Naive thymus-derived CD4-positive, alpha-beta T cell (primary cell): ENCODE data around the gene RELT. TPM values are rescaled to one million over a fixed set of nuclear protein-coding genes. Genes with fewer than 3 reads are reported as not detected.

Experiments
- ATAC-seq: fragments of 150-1000 bp; cut with Tn5 transposase; 2 replicates; pipeline ENCODE4 v1.10.0; 2021; ENCODE audit warnings: mild to moderate bottlenecking, moderate library complexity
- CTCF ChIA-PET: fragments of 350-600 bp; sonication (Branson Sonifier 250); formaldehyde crosslinking; loops from one replicate; lab custom pipeline; 2021; ENCODE audit warnings: antibody characterized with exemption; lab: Charles Lee
- POLR2A ChIA-PET: fragments of 350-600 bp; sonication (Branson Sonifier 250); formaldehyde crosslinking; loops from one replicate; lab custom pipeline; 2021; ENCODE audit warnings: antibody characterized with exemption, inconsistent platforms; lab: Charles Lee
- DNase-seq, 9 donors: peaks; one replicate each; pipeline versions ENCODE4 v3.0.0 to v3.0.0-alpha.2; 2020 to 2022; ENCODE audit warnings: mixed read lengths in 1 of 9
- H3K27ac ChIP-seq: one replicate; pipeline ENCODE4 v1.7.0; 2013; ENCODE audit warnings: mild to moderate bottlenecking, low read depth, low read length, moderate library complexity
- H3K27me3 ChIP-seq, 2 donors: one replicate each; pipeline ENCODE4 v1.7.0; 2013; ENCODE audit warnings: low read length in 2 of 2, mild to moderate bottlenecking in 2 of 2, moderate library complexity in 2 of 2; ENCODE audit not compliant: control insufficient read depth in 2 of 2, insufficient read depth in 2 of 2
- H3K36me3 ChIP-seq, 3 experiments: 1 replicate in 2 of 3; 2 replicates in 1 of 3; pipeline ENCODE4 v1.7.0; 2013; ENCODE audit warnings: low read length in 3 of 3, mild to moderate bottlenecking in 3 of 3, moderate library complexity in 1 of 3; ENCODE audit not compliant: insufficient read depth in 3 of 3, control insufficient read depth in 2 of 3
- H3K4me1 ChIP-seq, 2 donors: one replicate each; pipeline ENCODE4 v1.7.0; 2013; ENCODE audit warnings: low read length in 2 of 2, mild to moderate bottlenecking in 2 of 2, moderate library complexity in 1 of 2; ENCODE audit not compliant: control insufficient read depth in 2 of 2, insufficient read depth in 2 of 2
- H3K4me3 ChIP-seq: 2 replicates; pipeline ENCODE4 v1.7.0; 2013; ENCODE audit warnings: mild to moderate bottlenecking, low read length
- H3K9me3 ChIP-seq, 3 experiments: 1 replicate in 2 of 3; 2 replicates in 1 of 3; pipeline ENCODE4 v1.7.0; 2013; ENCODE audit warnings: low read length in 3 of 3; ENCODE audit not compliant: control insufficient read depth in 2 of 3
- H3K27ac Mint-ChIP-seq, 9 donors: one replicate each; pipeline ENCODE4 v1.8.0; 2020 to 2022; ENCODE audit warnings: mixed read lengths in 9 of 9, mild to moderate bottlenecking in 8 of 9, moderate library complexity in 5 of 9, inconsistent platforms in 2 of 9
- H3K27me3 Mint-ChIP-seq, 5 donors: one replicate each; pipeline ENCODE4 v1.8.0; 2021 to 2022; ENCODE audit warnings: mixed read lengths in 5 of 5, mild to moderate bottlenecking in 1 of 5
- H3K36me3 Mint-ChIP-seq, 5 donors: one replicate each; pipeline ENCODE4 v1.8.0; 2020 to 2022; ENCODE audit warnings: mixed read lengths in 5 of 5, mild to moderate bottlenecking in 3 of 5, inconsistent platforms in 1 of 5
- H3K4me1 Mint-ChIP-seq, 7 donors: one replicate each; pipeline ENCODE4 v1.8.0; 2020 to 2022; ENCODE audit warnings: mixed read lengths in 7 of 7, mild to moderate bottlenecking in 3 of 7, inconsistent platforms in 1 of 7
- H3K4me3 Mint-ChIP-seq, 10 donors: one replicate each; pipeline ENCODE4 v1.8.0; 2020 to 2022; ENCODE audit warnings: mild to moderate bottlenecking in 10 of 10, mixed read lengths in 10 of 10, moderate library complexity in 6 of 10, inconsistent platforms in 2 of 10
- H3K9me3 Mint-ChIP-seq, 11 donors: one replicate each; pipeline ENCODE4 v1.8.0; 2020 to 2022; ENCODE audit warnings: mixed read lengths in 11 of 11, mild to moderate bottlenecking in 4 of 11, inconsistent platforms in 1 of 11, moderate library complexity in 1 of 11
- intact Hi-C, 2 donors: fragments of 100-400 bp; cut with micrococcal nuclease; formaldehyde crosslinking; loops; one replicate each; pipeline ENCODE4 v1.15.1; 2023
- polyA plus RNA-seq, 2 donors: library from polyadenylated mRNA; unstranded; fragments of 300-500 nt; fragmentation: Illumina TruSeq; gene quantifications; one replicate each; pipeline ENCODE4 v1.2.3, GENCODE V29; 2021
- total RNA-seq, 6 experiments: library from RNA in 5 of 6; stranded (reverse) in 5 of 6; gene quantifications; 1 replicate in 5 of 6; 2 replicates in 1 of 6; pipeline ENCODE4 v1.2.3 and lab custom pipeline; 2021 to 2026

RELT gene
- total and polyA plus RNA-seq, 7 experiments from 2014 or later: 2.0 to 275 (median 12.0) TPM

DNA sequence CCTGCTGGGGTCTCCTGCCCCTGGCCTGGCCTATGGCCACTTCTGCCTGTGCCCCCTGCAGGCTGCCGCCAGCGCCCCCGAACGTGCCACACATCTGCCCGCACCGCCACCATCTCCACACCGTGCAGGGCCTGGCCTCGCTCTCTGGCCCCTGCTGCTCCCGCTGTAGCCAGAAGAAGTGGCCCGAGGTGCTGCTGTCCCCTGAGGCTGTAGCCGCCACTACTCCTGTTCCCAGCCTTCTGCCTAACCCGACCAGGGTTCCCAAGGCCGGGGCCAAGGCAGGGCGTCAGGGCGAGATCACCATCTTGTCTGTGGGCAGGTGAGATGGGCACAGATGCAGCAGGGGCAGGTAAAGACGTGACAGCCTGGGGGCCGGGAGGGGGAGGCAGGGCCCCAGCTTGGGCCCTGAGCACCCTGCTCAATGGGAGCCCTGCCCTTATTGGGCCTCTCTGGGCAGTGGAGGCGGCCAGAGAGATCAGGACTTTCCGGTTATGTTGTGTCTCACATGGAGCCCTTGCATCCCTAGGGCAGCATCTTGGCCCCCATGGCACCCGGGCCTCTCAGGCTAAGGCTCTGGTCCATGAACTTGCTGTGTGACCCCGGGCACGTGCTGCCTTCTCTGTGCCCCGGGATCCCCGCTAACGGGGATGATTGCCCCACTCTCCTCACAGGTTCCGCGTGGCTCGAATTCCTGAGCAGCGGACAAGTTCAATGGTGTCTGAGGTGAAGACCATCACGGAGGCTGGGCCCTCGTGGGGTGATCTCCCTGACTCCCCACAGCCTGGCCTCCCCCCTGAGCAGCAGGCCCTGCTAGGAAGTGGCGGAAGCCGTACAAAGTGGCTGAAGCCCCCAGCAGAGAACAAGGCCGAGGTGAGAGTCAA, 18.5 kb downstream of the RELT start:
- Mint-ChIP-seq H3K4me3 (no peak overlapping the region), H3K4me1 (peaks cover 0 to 14% (median 3%) of the 10 kb centered on the region in 7 donors), H3K27ac (peak overlapping the region in 2 of 9 donors; percentile 13 to 52), H3K9me3 (peaks cover 0 to 1% (median 0%) of the 10 kb centered on the region in 11 donors), H3K27me3 (no peaks in the 10 kb centered on the region), H3K36me3 (peaks cover 0 to 4% (median 0%) of the 10 kb centered on the region in 5 donors)
- intact Hi-C loops: no loop called here
- ChIA-PET CTCF (interaction anchor here (1.8 to 16.0 kb wide), 2 partner anchors 43 to 266 kb away, joined by 9 to 205 read pairs; no protein-coding TSS in a partner anchor), POLR2A (interaction anchor here (1.5 to 1.9 kb wide), 2 partner anchors 35 to 44 kb away, joined by 7 read pairs; no protein-coding TSS in a partner anchor)
- H3K27me3 ChIP-seq: no peaks in the 10 kb centered on the region
- no peak overlapping the region for H3K27ac ChIP-seq
- DNase-seq (peak in 1 of 9 donors; percentile 9), ATAC-seq (no peak)
- H3K4me1 ChIP-seq: no peaks in the 10 kb centered on the region
- no peaks in the 10 kb centered on the region for H3K9me3 ChIP-seq
- no peak overlapping the region for H3K4me3 ChIP-seq
- H3K36me3 ChIP-seq: peaks cover 0 to 35% (median 3%) of the 10 kb centered on the region in 3 experiments

DNA sequence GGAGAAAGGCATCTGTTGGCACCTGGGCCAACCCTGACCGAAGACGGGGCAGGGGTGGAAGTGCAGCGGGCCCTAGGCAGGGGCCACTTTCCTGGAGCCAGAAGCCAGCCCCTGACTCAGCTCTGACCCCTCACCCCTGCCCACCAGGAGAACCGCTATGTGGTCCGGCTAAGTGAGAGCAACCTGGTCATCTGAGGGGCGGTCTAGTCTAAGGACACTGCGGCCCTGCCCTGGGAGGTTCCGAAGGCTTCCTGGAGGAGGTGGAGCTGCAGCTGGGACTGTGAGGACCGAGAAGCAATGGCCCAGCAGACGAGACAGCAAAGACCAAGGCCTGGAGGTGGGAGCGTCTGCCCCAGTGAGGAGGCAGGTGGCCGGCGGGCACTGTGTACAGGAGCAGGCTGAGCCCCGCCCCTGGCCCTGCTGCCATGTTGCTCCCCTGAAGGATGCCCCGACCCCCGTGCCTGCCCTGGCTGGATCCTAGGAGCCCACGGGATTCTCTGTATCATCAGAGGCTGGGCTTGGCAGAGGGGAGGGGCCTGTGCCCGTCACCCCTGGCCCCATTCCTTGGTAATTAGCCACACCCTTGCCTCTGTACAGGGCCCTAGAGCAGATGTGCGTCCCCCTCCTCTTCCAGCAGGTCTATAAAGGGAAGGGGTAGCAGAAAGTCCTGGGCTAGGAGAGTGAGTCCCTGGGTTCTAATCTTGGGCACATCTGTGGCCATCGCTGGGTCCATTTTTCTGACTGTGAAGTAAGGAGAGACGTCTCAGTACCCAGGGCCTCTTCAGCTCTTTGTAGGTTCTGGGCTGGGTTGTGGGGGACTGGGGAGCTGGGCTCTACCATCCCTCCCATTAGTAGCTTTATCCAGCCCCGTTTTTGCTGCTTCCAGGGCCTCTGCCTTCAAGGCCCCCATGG, 19.4 kb downstream of the RELT start:
- peak in 1 of 9 donors; percentile 12 for DNase-seq
- H3K36me3 ChIP-seq: peaks cover 0 to 35% (median 3%) of the 10 kb centered on the region in 3 experiments
- Mint-ChIP-seq H3K4me1 (peaks cover 0 to 8% (median 0%) of the 10 kb centered on the region in 7 donors), H3K9me3 (peaks cover 0 to 1% (median 0%) of the 10 kb centered on the region in 11 donors), H3K4me3 (no peak overlapping the region), H3K27me3 (no peaks in the 10 kb centered on the region), H3K27ac (peak overlapping the region in 1 of 9 donors; percentile 38), H3K36me3 (peaks cover 0 to 4% (median 0%) of the 10 kb centered on the region in 5 donors)
- H3K27me3 ChIP-seq: no peaks in the 10 kb centered on the region
- H3K9me3 ChIP-seq: no peaks in the 10 kb centered on the region
- H3K27ac ChIP-seq: no peak overlapping the region
- POLR2A ChIA-PET: interaction anchor here (1.2 kb wide), 1 partner anchor 45 kb away, joined by 3 read pairs; no protein-coding TSS in a partner anchor
- no peak for ATAC-seq
- H3K4me1 ChIP-seq: no peaks in the 10 kb centered on the region
- CTCF ChIA-PET: interaction anchor here (1.1 to 16.0 kb wide), 2 partner anchors 44 to 265 kb away, joined by 3 to 205 read pairs; no protein-coding TSS in a partner anchor
- H3K4me3 ChIP-seq: no peak overlapping the region
- intact Hi-C loops: no loop called here

GRCh38 chr11:73396251-73396930, 20.2 kb downstream of the RELT start:
- DNase-seq (no peak), ATAC-seq (no peak)
- CTCF ChIA-PET: interaction anchor here (1.1 to 16.0 kb wide), 3 partner anchors 31 to 264 kb away, joined by 3 to 205 read pairs (median 4); no protein-coding TSS in a partner anchor
- intact Hi-C loops: no loop called here
- H3K4me3 Mint-ChIP-seq: no peak overlapping the region
- Histone ChIP-seq H3K4me3 (no peak overlapping the region), H3K9me3 (no peaks in the 10 kb centered on the region), H3K4me1 (no peaks in the 10 kb centered on the region), H3K27me3 (no peaks in the 10 kb centered on the region), H3K27ac (no peak overlapping the region), H3K36me3 (peaks cover 0 to 35% (median 3%) of the 10 kb centered on the region in 3 experiments)
- peaks cover 0 to 8% (median 0%) of the 10 kb centered on the region in 7 donors for H3K4me1 Mint-ChIP-seq
- H3K9me3 Mint-ChIP-seq: peaks cover 0 to 1% (median 0%) of the 10 kb centered on the region in 11 donors
- H3K36me3 Mint-ChIP-seq: peaks cover 0 to 6% (median 0%) of the 10 kb centered on the region in 5 donors
- POLR2A ChIA-PET: interaction anchor here (0.6 to 1.7 kb wide), 3 partner anchors 8 to 223 kb away, joined by 3 read pairs; no protein-coding TSS in a partner anchor
- H3K27me3 Mint-ChIP-seq: no peaks in the 10 kb centered on the region
- H3K27ac Mint-ChIP-seq: peak overlapping the region in 3 of 9 donors; percentile 26 to 70 (median 60)

GRCh38 chr11:73396985-73397384, 20.8 kb downstream of the RELT start:
- H3K36me3 Mint-ChIP-seq: peaks cover 0 to 6% (median 0%) of the 10 kb centered on the region in 5 donors

GRCh38 chr11:73397468-73398131, 21.4 kb downstream of the RELT start:
- Mint-ChIP-seq H3K4me3 (no peak overlapping the region), H3K4me1 (peaks cover 0 to 8% (median 0%) of the 10 kb centered on the region in 7 donors), H3K9me3 (peaks cover 0 to 1% (median 0%) of the 10 kb centered on the region in 11 donors), H3K27me3 (no peaks in the 10 kb centered on the region), H3K36me3 (peaks cover 0 to 6% (median 0%) of the 10 kb centered on the region in 5 donors), H3K27ac (peak overlapping the region in 5 of 9 donors; percentile 5 to 67 (median 59))
- H3K4me1 ChIP-seq: no peaks in the 10 kb centered on the region
- peaks cover 0 to 34% (median 3%) of the 10 kb centered on the region in 3 experiments for H3K36me3 ChIP-seq
- ATAC-seq (no peak), DNase-seq (peak in 1 of 9 donors; percentile 9)
- H3K27me3 ChIP-seq: no peaks in the 10 kb centered on the region
- intact Hi-C loops: no loop called here
- no peak overlapping the region for H3K4me3 ChIP-seq
- H3K9me3 ChIP-seq: no peaks in the 10 kb centered on the region
- ChIA-PET CTCF (interaction anchor here (0.6 to 16.0 kb wide), 3 partner anchors 32 to 191 kb away, joined by 4 to 205 read pairs (median 6); no protein-coding TSS in a partner anchor), POLR2A (interaction anchor here (0.7 to 1.7 kb wide), 2 partner anchors 9 to 23 kb away, joined by 3 read pairs; no protein-coding TSS in a partner anchor)
- no peak overlapping the region for H3K27ac ChIP-seq

More at GRCh38 chr11:73396985-73397384, 20.8 kb downstream of the RELT start:
- H3K4me1 ChIP-seq: no peaks in the 10 kb centered on the region
- Mint-ChIP-seq H3K27me3 (no peaks in the 10 kb centered on the region), H3K4me1 (peaks cover 0 to 8% (median 0%) of the 10 kb centered on the region in 7 donors), H3K4me3 (no peak overlapping the region), H3K27ac (peak overlapping the region in 3 of 9 donors; percentile 10 to 59 (median 59)), H3K9me3 (peaks cover 0 to 1% (median 0%) of the 10 kb centered on the region in 11 donors)
- ATAC-seq: no peak
- no peaks in the 10 kb centered on the region for H3K27me3 ChIP-seq
- ChIA-PET CTCF (interaction anchor here (0.6 to 16.0 kb wide), 4 partner anchors 32 to 264 kb away, joined by 3 to 205 read pairs (median 5); no protein-coding TSS in a partner anchor), POLR2A (interaction anchor here (0.6 to 1.7 kb wide), 3 partner anchors 9 to 222 kb away, joined by 3 read pairs; no protein-coding TSS in a partner anchor)
- H3K9me3 ChIP-seq: no peaks in the 10 kb centered on the region
- H3K4me3 ChIP-seq: no peak overlapping the region
- intact Hi-C loops: no loop called here
- peak in 1 of 9 donors; percentile 8 for DNase-seq
- no peak overlapping the region for H3K27ac ChIP-seq
- peaks cover 0 to 35% (median 3%) of the 10 kb centered on the region in 3 experiments for H3K36me3 ChIP-seq
